Activated naive CD4-positive, alpha-beta T cell (primary cell): ENCODE results near the gene TENM4.
"Not testable (repeated sequence)": the region's sequence is repeated elsewhere in the genome, so short reads cannot be mapped to it uniquely, and the experiment has no call there.

Source experiments
- DNase-seq, 4 experiments: peaks; one replicate each; lab custom pipeline; 2025; lab: John Stamatoyannopoulos, UW

The TENM4 gene

DNA sequence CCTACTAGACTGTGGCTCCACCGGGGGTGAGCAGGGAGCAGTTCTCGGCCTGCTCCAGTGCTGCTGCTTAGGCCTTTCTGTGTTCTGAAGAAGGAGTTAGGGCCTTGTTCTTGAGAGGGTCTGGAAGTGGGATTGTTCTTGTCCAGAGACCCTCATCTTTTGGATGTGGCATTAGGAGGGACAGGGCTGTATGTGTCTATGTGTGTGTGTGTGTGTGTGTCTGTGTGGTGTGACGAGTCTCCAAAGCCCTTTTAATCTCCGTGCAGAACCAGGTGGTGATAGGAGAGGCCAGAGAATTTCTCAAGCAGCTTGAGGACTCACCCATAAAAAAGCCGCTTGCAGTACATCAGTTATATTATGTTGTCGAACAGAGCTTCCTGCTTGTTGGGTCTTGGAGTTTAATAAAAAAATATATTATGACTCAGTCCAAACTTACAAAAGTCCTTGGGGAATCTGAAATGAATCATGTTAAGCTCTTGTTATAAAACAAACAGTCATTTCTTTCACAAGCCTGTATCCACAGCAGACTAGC lies 196.5 kb downstream of the TENM4 start:
- DNase-seq, result no peak

DNA sequence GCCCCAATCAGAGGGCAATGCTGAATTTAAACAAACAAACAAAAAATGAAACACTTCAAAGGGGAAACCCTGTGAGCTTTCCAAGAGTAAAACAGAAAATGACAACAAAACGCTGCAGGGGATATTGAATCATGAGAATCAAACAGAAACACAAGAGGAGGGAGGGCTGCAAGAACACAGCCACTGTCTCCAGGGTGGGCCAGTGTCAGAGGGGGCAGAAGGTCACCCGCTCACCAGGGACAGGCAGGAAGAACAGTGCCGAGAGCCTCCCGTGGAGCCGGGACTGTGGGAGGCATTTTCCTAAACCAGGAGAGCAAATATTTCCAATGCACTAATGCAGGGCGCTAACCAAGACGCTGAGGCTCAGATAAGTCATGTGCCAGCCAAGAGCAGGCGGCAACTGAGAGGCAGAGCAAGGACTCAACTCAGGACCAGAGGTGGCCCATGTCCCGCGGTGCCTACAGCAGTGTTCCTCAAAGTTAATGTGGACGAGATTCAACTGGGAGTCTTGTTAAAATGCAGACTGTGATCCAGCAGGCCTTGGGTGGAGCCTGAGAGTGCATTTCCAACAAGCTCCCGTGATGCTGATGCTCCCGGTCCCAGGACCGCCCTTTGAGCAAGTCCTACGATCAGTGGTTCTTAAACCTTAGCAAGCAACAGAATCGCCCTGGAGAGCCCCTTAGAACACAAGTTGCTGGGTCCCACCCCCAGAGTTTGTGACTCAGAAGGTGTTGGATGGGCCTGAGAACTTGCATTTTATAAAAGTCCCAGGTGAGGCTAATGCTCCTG lies 197.2 kb downstream of the TENM4 start:
- no peak for DNase-seq

DNA sequence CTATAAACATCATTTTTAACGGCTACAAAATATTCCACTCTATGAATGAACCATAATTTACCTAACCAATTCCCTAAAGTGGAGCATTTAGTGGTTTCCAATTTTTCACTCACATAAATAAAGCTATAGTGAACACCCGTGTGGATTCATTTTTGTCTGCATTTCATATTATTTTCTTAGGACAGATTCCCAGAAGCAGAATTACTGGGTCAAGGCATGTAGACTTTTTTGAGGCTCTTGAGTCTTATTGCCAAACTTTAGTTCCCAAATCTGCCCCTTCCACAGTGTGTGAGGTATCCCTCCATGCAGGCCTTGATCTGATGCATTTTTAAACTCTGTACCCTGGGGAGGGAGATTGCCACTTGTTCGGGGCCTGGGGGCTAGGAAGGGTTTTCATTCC lies 198.2 kb downstream of the TENM4 start:
- no peak for DNase-seq

DNA sequence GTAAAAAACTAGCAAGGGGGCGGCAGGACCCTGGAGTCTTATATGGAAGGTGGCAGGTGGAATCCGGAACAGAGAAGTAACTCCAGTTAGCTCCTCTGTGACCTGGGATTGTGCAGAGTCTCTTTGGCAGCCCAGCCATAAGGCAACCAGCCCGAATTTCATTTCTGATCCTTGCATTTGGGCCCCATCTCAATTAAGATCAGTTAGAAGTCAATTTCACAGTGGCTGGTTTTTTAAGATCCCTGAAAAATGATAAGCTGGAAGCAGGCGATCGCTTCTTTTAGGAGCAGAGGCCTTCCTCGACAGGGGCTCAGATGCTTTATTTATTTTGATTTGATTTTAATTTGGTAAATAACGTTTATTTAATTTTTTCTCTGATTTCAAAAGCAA lies 199.0 kb downstream of the TENM4 start:
- DNase-seq, result no peak

DNA sequence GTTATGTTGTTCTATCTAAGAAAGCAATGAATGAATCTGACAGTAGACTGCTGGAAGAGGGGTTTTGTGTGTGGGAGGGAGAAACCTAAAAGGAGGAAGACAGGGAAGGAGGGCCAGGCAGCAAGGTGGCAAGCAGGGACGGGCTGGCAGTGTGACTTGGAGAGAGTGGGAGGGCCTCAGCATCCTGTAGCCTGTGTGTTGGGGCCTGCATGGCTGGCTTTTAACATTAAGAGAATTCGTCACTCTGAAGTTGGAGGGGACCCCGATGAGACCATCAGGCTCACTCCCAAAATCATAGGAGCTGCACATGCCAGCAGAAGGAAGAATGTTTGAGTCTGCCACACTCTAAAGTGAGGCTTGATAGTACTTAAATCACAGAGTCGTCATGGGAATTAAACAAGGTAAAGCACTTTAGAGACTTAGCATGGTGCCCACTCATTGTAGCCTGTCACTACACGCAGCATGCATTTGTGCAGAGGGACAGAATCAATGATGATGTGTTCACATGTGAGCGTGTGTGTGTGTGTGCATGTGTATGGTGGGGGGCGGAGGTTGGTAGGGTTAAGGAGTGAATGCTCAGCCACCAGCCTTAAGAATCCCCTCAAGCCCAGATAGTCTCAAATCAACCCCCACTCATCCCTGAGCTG lies 199.5 kb downstream of the TENM4 start:
- no peak for DNase-seq

DNA sequence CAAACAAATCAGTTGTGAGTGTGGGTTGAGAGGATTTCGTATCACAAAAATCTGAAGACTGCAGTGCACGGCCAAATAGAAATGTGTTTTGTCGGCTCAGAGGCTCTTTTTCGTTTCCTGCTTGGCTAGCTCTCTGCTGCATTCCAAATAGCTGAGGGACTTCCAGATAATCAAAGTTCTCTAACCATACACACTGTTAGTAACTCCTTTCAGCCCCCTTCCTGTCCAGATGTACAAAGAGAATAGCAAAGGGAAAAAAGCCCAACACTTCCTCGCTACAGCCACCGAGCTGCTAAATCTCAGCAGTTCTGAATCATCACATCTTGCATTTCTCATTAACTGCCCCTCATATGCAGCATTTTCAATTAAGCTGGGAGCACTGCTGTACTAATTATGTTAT lies 203.1 kb downstream of the TENM4 start:
- DNase-seq, result no peak

DNA sequence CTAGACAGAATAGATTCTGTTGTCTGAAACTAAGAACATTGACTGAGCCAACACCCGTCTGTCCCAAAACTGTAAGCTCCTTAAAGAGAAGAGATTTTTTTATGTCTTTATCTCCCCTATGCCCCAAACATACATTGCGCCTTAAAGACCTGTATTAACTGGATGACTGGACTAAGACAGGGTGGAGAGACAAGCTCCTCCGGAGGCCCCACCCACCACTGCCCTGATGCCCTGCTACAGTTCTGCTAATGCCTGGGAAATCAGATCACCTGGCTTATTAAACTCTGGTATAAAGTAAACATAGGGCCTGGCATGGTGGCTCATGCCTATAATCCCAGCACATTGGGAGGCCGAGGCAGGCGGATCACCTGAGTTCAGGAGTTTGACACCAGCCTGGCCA lies 203.7 kb downstream of the TENM4 start:
- no peak for DNase-seq

DNA sequence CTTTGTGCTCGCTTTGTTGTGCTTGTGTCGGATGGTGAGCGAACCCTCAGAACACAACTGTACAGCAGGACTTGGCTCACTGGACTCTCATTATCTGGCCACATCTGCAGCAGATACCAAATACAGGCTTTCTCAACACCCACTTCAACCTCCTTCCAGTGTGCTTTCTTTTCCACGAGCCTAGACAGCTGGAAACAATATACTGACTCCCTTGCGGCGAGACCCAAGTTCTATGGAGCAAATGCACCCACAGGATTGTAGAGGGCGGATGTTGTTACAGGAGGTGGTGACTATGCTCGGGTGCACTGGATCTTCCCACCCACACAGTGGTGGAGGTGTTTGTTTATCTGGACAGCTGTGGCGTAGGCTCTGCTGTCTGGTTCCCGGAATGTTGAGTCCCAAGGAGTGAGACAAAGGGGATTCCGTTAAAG lies 204.3 kb downstream of the TENM4 start:
- no peak for DNase-seq

DNA sequence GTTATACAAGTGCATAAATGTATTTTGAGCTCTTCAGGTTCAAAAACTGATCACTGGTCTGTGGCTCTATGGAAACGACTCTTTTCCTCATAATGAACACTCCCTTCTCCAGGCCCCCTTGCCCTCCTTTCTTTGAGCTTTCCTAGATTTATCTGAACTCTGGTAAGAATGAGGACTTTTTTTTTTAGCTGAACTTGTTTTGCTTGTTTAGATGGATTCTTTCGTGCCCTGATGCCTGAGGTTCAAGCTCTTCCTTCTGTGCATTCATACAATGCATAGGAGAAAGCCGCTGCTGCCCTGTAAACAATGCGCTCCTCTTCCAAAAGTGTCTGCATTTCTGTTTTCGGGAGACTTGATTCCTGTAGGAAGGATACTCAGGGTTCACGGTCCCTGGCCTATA lies 205.1 kb downstream of the TENM4 start:
- no peak for DNase-seq

DNA sequence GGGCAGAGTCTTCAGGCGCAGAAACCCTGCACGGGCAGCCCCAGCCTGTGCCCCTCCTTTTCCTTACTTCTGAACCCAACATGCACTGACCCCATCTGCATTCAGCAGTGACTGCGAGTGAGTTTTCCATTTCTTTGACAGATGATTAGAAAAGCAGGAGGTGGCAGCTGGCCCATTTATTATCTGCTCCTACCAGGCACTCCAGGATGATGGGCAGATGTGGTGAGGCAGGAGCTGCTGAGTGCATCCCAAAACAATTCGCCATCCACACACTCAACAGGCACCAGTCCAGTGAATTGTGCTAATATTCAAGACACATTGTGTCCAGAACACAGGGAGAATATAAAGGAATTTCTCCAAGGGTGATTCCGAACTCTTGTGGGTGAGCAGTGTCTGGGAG lies 208.5 kb downstream of the TENM4 start:
- no peak for DNase-seq

DNA sequence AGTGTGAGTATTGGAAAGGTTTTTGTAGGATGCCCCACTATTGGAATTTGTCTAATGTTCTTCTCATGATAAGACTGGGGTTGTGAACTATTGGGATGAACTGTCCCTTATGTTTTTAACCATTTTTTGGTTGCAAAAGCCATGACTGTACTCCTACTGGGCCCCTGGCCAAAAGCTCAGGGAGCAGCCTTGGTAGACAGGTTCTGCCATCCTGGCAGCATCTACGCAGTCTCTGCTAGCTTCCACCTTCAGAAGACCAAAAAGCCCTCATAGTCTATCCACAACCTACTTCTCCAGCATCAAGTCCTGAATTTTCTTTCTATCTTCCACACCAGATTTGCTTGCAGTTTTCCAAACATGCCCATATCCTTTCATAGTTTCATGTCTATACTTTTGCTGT lies 211.8 kb downstream of the TENM4 start:
- no peak for DNase-seq

DNA sequence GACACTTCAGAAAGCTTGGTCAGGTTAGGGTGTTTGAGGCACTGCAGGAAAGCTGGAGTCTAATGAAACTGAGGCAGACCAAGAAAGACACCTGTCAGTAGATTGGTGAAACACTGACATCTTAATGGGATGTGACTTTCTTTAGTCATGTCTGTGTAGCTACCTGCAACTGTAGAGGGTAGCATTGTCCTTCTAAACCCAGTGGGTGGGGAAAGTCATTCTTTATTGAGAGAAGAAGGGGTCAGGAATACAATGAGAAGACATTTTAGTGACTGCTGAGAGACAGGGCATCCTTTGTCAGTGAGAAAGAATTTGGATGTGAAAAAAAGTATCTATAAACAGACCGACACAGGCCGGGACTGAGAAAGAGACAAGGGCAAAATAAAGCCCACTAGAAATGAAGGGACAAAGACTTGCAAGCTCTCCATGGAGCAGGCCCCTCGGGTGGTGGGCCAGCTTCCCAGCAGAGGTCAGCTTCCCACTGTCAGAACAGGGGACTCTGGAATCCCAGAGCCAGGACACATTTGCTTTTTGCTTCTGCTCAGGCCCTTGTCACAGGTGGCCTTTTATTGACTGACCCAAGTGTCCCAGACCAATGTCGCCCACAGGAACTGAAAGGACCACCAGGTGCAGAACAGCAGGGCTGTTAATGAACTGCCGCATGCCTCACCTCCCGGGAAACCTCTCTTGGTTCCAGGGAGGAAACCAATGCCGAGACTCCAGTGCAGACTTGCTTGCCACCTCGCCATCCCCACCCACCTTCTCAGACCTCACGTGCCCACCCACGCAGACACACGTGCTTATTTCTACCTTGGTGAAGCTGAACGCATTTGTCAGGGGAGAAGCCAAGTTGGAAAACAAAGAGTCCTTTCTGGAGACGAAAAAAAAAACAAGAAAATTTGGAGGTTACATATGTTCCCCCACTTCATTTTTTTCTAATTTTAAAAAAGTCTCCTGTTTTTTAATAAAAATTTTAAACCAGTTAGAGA lies 212.8 kb downstream of the TENM4 start:
- DNase-seq, result no peak

DNA sequence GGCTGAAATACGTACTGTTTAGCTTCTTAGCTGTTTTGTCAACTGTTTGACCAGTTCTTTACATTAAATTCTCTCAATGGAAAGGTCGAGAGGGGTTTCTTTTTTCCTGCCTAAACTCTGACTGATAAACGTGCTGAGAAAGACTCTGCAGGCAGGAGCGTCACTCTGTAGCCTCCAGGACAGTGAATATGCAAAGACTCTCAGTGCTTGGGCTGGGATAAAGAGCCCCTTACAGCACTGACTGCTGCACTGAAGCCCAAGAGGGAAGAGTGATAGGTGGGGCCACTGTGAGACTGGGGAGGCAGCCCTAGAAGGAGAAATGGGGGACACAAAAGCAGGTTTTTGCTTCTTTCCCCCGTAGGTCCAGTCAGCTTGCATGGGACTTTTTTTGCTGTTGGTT lies 213.5 kb downstream of the TENM4 start:
- DNase-seq, result no peak

DNA sequence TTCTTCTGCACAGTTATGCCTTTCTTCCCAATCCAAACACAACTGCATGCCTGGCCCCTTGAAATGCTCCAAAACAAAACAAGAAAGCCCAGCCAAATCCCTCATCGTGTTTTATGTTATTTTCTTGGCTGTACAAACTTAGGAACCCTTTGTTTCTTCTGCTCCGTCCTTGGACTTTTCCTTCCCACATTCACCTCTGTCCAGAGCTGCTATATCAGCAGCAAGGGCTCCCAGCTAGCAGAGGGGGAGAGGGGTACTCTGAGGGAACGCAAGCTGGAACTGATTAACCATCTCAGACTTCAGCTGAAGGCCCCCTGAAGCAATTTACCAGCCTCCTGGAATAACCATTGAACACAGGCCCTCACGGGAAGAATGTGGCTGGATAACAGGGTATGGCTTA lies 214.7 kb downstream of the TENM4 start:
- no peak for DNase-seq

DNA sequence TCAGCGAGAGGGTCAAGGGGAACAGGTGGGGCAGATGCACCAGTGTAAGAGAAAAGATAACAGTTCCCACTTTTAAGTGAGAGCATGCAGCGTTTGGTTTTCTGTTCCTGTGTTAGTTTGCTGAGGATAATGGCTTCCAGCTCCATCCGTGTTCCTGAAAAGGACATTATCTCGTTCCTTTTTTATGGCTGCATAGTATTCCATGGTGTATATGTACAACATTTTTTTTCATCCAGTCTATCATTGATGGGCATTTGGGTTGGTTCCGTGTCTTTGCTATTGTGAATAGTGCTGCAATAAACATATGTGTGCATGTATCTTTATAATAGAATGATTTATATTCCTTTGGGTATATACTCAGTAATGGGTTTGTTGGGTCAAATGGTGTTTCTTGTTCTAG lies 218.7 kb downstream of the TENM4 start:
- not testable (repeated sequence) for DNase-seq

DNA sequence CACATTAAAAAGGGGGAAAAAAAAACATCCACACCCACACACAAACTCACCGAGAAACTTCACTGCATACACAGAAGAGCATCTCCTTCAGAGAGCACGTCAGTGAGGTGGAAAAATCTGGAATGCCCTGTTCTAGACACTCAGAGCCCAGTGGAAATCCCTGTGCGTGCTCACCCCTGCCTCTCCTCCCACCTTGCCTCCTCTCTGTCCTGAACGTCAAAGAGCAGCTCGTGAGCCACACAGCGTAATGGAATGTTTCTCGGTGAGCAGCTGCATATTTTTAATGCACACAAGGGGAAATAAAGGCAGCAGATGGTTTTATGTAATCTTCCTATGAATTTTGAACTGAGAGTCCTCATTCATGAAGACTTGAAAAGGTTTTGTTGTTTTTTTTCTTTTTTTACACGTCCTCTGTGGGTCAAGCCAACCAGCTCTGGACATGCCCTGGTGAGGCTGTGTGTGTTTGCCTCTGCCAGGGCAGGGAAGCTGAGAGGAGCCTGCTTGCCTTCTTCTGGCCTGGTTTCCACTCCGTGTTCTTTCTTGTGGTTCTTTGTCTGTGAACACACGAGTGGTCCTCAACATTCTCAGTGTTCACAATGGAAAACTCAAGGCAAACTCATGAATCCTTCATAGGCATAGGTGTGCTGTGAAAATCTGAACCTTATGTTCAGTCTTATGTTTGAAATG lies 219.2 kb downstream of the TENM4 start:
- DNase-seq, result no peak

DNA sequence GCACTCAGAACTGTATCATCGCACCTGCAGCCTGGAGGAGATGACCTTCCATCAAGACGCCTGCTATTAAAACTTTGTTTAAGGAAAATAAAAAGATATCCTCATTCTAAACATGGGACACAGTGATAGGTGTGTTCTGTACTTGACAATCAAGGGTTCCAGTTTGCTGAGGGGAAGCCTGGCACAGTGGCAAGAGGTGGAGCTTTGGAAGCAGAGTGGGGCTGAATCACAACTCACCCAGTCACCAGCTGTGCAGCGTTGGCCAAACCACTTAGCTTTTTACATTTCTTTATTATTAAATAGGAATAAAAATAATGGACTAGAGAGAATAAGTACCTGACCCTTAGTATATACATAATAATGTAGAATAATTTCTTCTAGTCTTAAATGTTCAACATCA lies 220.7 kb downstream of the TENM4 start:
- no peak for DNase-seq

DNA sequence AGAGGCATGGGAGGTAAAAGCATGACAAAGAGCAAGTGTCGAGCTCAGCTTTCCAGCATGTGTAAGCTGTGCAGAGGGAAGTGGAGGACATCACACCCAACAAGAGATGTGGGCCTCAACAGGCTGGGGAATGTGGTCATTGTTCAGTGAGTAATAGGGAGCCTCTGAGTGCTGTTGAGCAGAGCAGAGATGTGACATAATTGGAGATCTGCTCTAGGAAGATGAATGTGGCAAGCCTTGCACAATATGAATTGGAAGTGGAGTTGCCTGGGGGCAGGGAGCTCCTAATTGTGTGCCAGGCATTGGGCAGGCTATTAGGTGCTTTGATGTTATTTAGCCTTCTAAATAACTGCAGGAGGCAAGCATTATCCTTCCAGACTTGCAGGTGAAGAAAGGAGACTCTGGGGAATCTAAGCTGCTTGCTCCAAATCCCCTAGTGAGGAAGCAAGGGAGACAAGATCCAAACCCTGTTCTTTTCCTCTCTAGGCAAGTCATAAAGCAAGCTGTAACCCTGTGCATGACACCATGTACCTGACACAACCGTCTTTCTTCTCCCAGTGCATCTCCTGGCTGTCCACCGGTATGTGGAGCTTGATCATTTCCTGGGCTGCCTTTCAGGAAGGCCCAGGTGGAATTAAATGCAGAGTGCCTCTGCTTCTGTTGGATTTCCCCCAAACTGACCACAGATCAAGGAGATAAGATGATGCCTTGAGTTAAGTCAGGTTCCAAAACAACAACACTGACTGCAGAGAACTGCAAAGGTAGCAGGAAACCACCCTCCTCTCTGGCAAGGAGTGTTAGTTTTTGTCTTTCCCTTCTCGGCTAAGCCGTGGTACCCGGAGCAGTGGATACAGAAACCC lies 221.4 kb downstream of the TENM4 start:
- no peak for DNase-seq

DNA sequence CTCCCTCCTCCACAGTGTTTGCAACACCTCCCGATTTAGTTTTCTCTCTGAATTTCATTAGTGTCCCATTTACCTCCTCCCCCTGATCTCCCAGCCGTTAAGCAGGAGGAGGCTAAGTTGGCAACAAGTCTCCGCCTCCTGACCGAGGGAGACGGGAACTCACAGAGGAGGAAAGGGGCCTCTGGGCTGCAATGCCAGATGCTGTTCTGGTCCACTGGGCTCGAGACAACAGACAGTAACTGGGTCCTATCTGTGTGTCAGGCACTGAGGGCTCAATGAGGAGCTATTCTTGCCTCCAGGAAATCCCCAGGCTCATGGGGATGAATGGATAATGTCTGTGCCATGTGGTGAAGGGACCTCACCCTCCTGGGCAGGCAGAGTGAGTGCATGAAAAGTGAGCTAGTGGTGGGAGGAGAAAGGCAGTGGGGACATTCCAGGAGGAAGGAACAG lies 228.1 kb downstream of the TENM4 start:
- no peak for DNase-seq

DNA sequence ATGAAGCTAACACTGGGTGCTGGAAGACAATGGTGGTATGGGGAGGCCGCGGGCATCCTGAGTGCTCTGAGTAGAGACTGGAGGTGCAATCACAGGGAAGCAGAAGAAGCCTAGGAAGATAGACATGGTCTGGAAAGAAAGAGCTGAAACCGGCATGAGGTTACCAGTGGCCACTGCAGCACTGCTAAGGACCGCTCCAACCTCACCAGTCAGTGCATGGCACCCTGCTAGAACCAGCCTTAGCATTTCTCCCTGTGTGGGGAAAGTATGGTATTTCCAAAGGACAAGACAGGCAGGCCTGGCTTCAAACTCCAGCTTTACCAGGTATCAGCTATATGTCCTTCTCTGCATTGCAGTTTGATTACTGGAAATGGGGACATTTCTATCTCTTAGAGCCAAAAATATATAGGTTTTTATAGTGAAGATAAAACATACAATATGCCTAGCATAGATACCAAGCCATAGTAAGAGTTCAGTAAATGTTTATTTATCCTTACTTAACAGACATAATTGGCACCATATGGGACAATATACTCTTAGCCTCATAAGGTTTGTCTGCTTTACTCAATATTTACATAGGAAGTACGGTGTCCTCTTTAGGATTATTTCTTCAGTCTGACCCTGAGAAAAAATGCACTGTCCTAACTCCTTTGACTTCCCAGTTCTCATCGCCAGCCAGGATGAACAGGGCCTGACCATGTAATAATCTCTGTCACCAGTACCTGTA lies 231.1 kb downstream of the TENM4 start:
- no peak for DNase-seq
